HepG2 (cell line): ENCODE measurements around the gene RAET1L.

Experiments
- EZH2 ChIP-seq: conservative IDR thresholded peaks from 2 replicates; pipeline ENCODE4 v1.6.1; 2012; ENCODE audit warnings: mild to moderate bottlenecking, low read depth, low read length, moderate library complexity
- POLR2AphosphoS2 ChIP-seq: IDR thresholded peaks from 2 replicates; pipeline ENCODE4 v1.6.1; 2011; ENCODE audit warnings: low read depth, low read length, improper control_type of control experiment

DNA sequence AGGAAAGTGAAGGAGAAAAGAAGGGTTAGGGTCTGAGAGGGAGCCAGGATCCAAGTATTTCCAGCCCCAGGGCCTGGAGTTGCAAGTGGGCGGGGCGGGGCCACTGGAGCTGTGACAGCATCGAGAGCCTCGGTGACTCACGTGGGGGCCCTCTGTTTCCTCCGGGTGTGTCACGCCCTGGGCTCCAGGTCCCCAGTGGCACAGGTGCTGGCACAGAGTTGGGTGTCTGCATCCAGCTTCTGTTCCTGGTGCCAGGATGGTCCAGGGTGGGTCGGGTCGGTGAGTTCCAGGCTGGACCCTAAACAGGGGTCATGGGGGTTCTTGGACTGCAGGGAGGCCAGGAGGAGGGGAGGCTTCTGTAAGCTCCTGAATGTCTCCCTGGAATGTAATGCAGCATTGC is 16.7 kb downstream of the RAET1L start:
- TF ChIP-seq POLR2AphosphoS2, result no peak
- TF ChIP-seq EZH2, result no peak
